ENCODE measurements around the gene NTM. TPM values are rescaled to one million over a fixed set of nuclear protein-coding genes. Genes with fewer than 3 reads are reported as not detected.

NTM gene
- total RNA-seq, 1 donor from 2014 or later, result 92.1 TPM

GRCh38 chr11:132137981-132138313 is 767.5 kb downstream of the NTM start:
- H3K36me3 Mint-ChIP-seq (ENCODE audit: low read depth), result no peaks in the 10 kb centered on the region
- TF ChIP-seq CTCF (IDR thresholded peaks at IDR 0.05), result no peak
- no peak overlapping the region for H3K4me3 Mint-ChIP-seq (ENCODE audit: unreplicated experiment)
- H3K4me1 Mint-ChIP-seq (ENCODE audit: low read depth), result peaks cover 8% of the 10 kb centered on the region
- H3K9me3 Mint-ChIP-seq (ENCODE audit: low read depth), result no peaks in the 10 kb centered on the region
- DNase-seq (ENCODE audit: low spot score), result no peak
- no peak overlapping the region for H3K27ac Mint-ChIP-seq (ENCODE audit: unreplicated experiment)
- H3K27me3 Mint-ChIP-seq (ENCODE audit: low read depth), result no peaks in the 10 kb centered on the region

- Mint-ChIP-seq H3K4me3 (ENCODE audit: unreplicated experiment) (no peak overlapping the region), H3K9me3 (ENCODE audit: low read depth) (no peaks in the 10 kb centered on the region), H3K36me3 (ENCODE audit: low read depth) (no peaks in the 10 kb centered on the region), H3K27me3 (ENCODE audit: low read depth) (no peaks in the 10 kb centered on the region), H3K4me1 (ENCODE audit: low read depth) (peaks cover 8% of the 10 kb centered on the region), H3K27ac (ENCODE audit: unreplicated experiment) (no peak overlapping the region)
- DNase-seq (ENCODE audit: low spot score), result no peak
- TF ChIP-seq CTCF (IDR thresholded peaks at IDR 0.05), result no peak
These were observed 768.8 kb downstream of the NTM start for GRCh38 chr11:132139181-132139580.

- Mint-ChIP-seq H3K27ac (ENCODE audit: unreplicated experiment) (no peak overlapping the region), H3K36me3 (ENCODE audit: low read depth) (no peaks in the 10 kb centered on the region), H3K4me1 (ENCODE audit: low read depth) (peaks cover 8% of the 10 kb centered on the region), H3K9me3 (ENCODE audit: low read depth) (no peaks in the 10 kb centered on the region), H3K27me3 (ENCODE audit: low read depth) (no peaks in the 10 kb centered on the region), H3K4me3 (ENCODE audit: unreplicated experiment) (no peak overlapping the region)
- no peak for TF ChIP-seq CTCF (IDR thresholded peaks at IDR 0.05)
- DNase-seq (ENCODE audit: low spot score), result no peak
These were observed 769.6 kb downstream of the NTM start for GRCh38 chr11:132140056-132140455.

GRCh38 chr11:132142121-132142520 is 771.7 kb downstream of the NTM start:
- Mint-ChIP-seq H3K27me3 (ENCODE audit: low read depth) (no peaks in the 10 kb centered on the region), H3K4me1 (ENCODE audit: low read depth) (peaks cover 8% of the 10 kb centered on the region), H3K4me3 (ENCODE audit: unreplicated experiment) (no peak overlapping the region), H3K27ac (ENCODE audit: unreplicated experiment) (no peak overlapping the region), H3K9me3 (ENCODE audit: low read depth) (no peaks in the 10 kb centered on the region), H3K36me3 (ENCODE audit: low read depth) (no peaks in the 10 kb centered on the region)
- no peak for DNase-seq (ENCODE audit: low spot score)
- TF ChIP-seq CTCF (IDR thresholded peaks at IDR 0.05), result no peak

GRCh38 chr11:132142554-132142953 is 772.1 kb downstream of the NTM start:
- Mint-ChIP-seq H3K4me3 (ENCODE audit: unreplicated experiment) (no peak overlapping the region), H3K4me1 (ENCODE audit: low read depth) (peaks cover 8% of the 10 kb centered on the region), H3K36me3 (ENCODE audit: low read depth) (no peaks in the 10 kb centered on the region), H3K27ac (ENCODE audit: unreplicated experiment) (no peak overlapping the region), H3K9me3 (ENCODE audit: low read depth) (no peaks in the 10 kb centered on the region), H3K27me3 (ENCODE audit: low read depth) (no peaks in the 10 kb centered on the region)
- no peak for TF ChIP-seq CTCF (IDR thresholded peaks at IDR 0.05)
- no peak for DNase-seq (ENCODE audit: low spot score)
